Measurements from ENCODE around the gene PHF1. TPM values are rescaled to one million over a fixed set of nuclear protein-coding genes. Genes with fewer than 3 reads are reported as not detected.
A peak's percentile ranks its signal among the peaks of the same experiment; 100 is the strongest.

PHF1 gene
- polyA plus RNA-seq, 1 donor from 2014 or later: 102 TPM

DNA sequence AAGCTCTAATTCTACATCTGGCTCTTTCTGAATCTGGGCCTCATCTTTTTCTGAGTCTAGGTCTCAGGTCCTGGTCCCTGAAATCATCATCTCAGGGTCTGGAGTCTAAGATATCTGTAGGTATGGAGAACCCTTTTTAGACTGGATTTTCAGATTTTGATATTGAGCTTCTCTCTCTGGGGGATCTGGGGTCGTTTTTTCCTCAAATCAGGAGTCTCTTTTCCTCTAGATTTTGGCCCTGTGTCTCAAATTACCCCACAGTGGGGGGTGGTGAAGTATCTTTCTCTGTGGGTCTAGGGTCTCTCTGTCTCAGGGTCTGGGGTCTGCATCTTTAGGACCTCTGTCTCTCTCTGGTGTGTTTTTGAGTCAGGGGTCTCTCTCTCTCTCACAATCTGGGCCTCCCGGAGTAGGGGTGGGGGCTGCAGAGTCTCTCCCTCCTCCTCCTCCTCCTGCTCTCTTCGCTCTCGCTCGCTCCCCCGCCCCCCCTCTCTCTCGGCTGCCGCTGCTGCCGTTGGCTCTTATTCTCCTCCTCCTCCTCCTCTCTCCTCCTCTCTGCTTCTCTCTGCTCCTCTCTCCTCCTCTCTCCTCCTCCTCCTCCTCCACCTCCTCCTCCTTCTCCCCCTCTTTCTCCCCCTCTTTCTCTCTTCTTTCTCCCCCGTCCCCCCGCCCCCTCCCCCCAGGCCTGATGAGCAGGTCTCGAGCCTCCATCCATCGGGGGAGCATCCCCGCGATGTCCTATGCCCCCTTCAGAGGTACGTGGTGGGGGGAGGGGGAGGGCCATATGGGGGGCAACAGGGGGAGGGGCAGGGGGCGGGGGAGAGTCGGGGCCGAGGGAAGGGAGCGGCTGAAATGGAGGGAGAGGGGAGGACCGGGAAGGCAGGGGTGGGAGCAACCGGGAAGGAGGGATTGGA is 9.0 kb downstream of the PHF1 start, which contains the start of gene SYNGAP1:
Gene SYNGAP1, plus strand, starts transcription at position 486 of the 911 bp plus-strand sequence. Its CDS starts 200 bp downstream, at position 686.
- Histone ChIP-seq H3K79me2 (replicated peaks; ENCODE audit: insufficient read depth, low read length) (peaks cover 59% of the 10 kb centered on the region), H3K27me3 (ENCODE audit: insufficient read depth, low read depth, low read length) (no peaks in the 10 kb centered on the region), H3K9me3 (ENCODE audit: low read length) (no peaks in the 10 kb centered on the region), H3F3A (ENCODE audit: insufficient read depth, low read length, poor library complexity, severe bottlenecking) (peaks cover 14% of the 10 kb centered on the region), H3K9ac (ENCODE audit: low read length) (peak within 1 kb of the TSS; percentile 93), H3K36me3 (ENCODE audit: insufficient read depth, low read length) (peaks cover 4% of the 10 kb centered on the region), H3K9me2 (ENCODE audit: insufficient read depth, low read length) (no peaks in the 10 kb centered on the region), H3K4me3 (ENCODE audit: low read length) (peak within 1 kb of the TSS; percentile 87), H4K20me1 (ENCODE audit: insufficient read depth) (no peaks in the 10 kb centered on the region), H3K27ac (ENCODE audit: low read length) (peak within 1 kb of the TSS; percentile 99), H3K4me2 (ENCODE audit: low read length) (peak within 1 kb of the TSS; percentile 99), H2AFZ (ENCODE audit: low read depth, low read length) (peak within 1 kb of the TSS; percentile 29)
- TF ChIP-seq POLR2AphosphoS5 (IDR thresholded peaks at IDR 0.05) (peak; percentile 65), EP300 (conservative IDR thresholded peaks at IDR 0.05; ENCODE audit: poor library complexity, severe bottlenecking) (peak; percentile 39), SMC3 (conservative IDR thresholded peaks at IDR 0.05; ENCODE audit: poor library complexity) (no peak), MXI1 (conservative IDR thresholded peaks at IDR 0.05; ENCODE audit: poor library complexity, severe bottlenecking) (peak; percentile 14), RAD21 (conservative IDR thresholded peaks at IDR 0.05) (no peak)

DNA sequence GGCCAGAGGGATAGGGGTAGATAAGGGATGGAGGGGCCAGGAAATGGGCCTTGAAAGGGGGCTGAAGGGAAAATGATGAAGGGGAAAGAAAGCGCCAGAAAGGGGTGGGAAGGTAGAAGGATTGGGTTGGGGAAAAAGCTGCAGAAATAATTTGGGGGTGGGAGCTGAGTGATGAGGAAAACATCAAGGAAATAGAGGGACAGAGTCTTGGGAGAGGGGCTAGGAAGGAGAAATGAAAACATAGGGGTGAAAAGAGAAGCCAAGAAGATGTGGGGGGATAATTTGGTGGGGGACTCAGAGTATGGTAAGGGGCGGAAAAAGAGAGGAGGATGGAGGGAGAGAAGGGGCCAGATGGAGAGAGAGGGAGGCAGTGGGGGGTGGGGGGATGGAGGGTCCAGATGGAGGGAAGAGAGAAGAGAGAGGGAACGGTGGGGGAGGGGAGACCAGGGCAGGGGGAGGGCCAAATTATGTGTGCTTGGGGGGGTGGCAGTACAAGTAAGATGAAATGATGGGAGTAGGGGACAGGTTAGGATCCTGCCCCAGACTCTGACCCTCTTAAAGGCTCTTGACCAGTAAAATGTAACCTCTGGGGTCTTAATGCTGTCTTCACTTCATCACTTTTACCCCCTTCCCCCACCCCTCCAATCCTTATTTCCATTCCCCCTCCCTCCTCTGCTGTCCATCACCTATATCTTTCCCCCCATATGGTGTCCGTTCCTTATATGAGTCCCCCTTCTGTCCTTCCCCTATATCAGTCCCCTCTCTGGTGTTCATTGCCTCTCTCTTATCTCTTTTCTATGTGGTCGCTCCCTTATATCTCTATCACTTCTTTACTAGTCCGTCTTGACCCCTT is 9.9 kb downstream of the PHF1 start:
- peak overlapping the region; percentile 69 for H3K4me3 ChIP-seq (ENCODE audit: low read length)
- peaks cover 50% of the 10 kb centered on the region for H3K79me2 ChIP-seq (replicated peaks; ENCODE audit: insufficient read depth, low read length)
- no peak overlapping the region for H2AFZ ChIP-seq (ENCODE audit: low read depth, low read length)
- no peaks in the 10 kb centered on the region for H4K20me1 ChIP-seq (ENCODE audit: insufficient read depth)
- no peaks in the 10 kb centered on the region for H3K27me3 ChIP-seq (ENCODE audit: insufficient read depth, low read depth, low read length)
- H3F3A ChIP-seq (ENCODE audit: insufficient read depth, low read length, poor library complexity, severe bottlenecking): peaks cover 15% of the 10 kb centered on the region
- H3K9ac ChIP-seq (ENCODE audit: low read length): peak overlapping the region; percentile 93
- peak overlapping the region; percentile 62 for H3K4me2 ChIP-seq (ENCODE audit: low read length)
- no peaks in the 10 kb centered on the region for H3K9me3 ChIP-seq (ENCODE audit: low read length)
- TF ChIP-seq, protein P1, sequence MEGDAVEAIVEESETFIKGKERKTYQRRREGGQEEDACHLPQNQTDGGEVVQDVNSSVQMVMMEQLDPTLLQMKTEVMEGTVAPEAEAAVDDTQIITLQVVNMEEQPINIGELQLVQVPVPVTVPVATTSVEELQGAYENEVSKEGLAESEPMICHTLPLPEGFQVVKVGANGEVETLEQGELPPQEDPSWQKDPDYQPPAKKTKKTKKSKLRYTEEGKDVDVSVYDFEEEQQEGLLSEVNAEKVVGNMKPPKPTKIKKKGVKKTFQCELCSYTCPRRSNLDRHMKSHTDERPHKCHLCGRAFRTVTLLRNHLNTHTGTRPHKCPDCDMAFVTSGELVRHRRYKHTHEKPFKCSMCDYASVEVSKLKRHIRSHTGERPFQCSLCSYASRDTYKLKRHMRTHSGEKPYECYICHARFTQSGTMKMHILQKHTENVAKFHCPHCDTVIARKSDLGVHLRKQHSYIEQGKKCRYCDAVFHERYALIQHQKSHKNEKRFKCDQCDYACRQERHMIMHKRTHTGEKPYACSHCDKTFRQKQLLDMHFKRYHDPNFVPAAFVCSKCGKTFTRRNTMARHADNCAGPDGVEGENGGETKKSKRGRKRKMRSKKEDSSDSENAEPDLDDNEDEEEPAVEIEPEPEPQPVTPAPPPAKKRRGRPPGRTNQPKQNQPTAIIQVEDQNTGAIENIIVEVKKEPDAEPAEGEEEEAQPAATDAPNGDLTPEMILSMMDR (IDR thresholded peaks at IDR 0.05; ENCODE audit: poor library complexity, severe bottlenecking): no peak
- TF ChIP-seq POLR2AphosphoS5 (IDR thresholded peaks at IDR 0.05): peak; percentile 36
- TF ChIP-seq, protein P2, sequence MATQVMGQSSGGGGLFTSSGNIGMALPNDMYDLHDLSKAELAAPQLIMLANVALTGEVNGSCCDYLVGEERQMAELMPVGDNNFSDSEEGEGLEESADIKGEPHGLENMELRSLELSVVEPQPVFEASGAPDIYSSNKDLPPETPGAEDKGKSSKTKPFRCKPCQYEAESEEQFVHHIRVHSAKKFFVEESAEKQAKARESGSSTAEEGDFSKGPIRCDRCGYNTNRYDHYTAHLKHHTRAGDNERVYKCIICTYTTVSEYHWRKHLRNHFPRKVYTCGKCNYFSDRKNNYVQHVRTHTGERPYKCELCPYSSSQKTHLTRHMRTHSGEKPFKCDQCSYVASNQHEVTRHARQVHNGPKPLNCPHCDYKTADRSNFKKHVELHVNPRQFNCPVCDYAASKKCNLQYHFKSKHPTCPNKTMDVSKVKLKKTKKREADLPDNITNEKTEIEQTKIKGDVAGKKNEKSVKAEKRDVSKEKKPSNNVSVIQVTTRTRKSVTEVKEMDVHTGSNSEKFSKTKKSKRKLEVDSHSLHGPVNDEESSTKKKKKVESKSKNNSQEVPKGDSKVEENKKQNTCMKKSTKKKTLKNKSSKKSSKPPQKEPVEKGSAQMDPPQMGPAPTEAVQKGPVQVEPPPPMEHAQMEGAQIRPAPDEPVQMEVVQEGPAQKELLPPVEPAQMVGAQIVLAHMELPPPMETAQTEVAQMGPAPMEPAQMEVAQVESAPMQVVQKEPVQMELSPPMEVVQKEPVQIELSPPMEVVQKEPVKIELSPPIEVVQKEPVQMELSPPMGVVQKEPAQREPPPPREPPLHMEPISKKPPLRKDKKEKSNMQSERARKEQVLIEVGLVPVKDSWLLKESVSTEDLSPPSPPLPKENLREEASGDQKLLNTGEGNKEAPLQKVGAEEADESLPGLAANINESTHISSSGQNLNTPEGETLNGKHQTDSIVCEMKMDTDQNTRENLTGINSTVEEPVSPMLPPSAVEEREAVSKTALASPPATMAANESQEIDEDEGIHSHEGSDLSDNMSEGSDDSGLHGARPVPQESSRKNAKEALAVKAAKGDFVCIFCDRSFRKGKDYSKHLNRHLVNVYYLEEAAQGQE (IDR thresholded peaks at IDR 0.05; ENCODE audit: borderline replicate concordance): no peak
- H3K36me3 ChIP-seq (ENCODE audit: insufficient read depth, low read length): peaks cover 4% of the 10 kb centered on the region
- peak overlapping the region; percentile 99 for H3K27ac ChIP-seq (ENCODE audit: low read length)
- H3K9me2 ChIP-seq (ENCODE audit: insufficient read depth, low read length): no peaks in the 10 kb centered on the region
